Measurements from ENCODE around the gene ST13.

GRCh38 chr22:40797427-40797826 is 59.0 kb downstream of the ST13 start:
- TF ChIP-seq POLR2A (IDR thresholded peaks at IDR 0.05) (no peak), CTCF (IDR thresholded peaks at IDR 0.05) (no peak), POLR2AphosphoS5 (IDR thresholded peaks at IDR 0.05; ENCODE audit: insufficient read depth in 1 of 2, low read depth in 1 of 2) (no peak)

Data from vagina (tissue), 2 donors.